ENCODE measurements around the gene CAPRIN1. TPM values are rescaled to one million over a fixed set of nuclear protein-coding genes. Genes with fewer than 3 reads are reported as not detected.

Gene CAPRIN1
- 99.0 TPM for total RNA-seq (2013)
- 10 to 100 TPM; 50.4 to 81.5 (median 59.2) TPM for polyA plus RNA-seq
- polyA minus RNA-seq = 73.2 and 132 TPM in 2 replicates
- 121 to 347 (median 180) reads per million in 11 experiments for total RNA-seq

GRCh38 chr11:34051349-34052035 is at the start of gene CAPRIN1:
TSS of gene CAPRIN1 (plus strand) at chr11:34051731. CDS start at chr11:34052421, 690 bp downstream.
- peaks cover 50% of the 10 kb centered on the region for H3K79me2 ChIP-seq (ENCODE audit: insufficient read depth, low read length)
- peaks cover 5 to 17% of the 10 kb centered on the region in 2 donors for H3K36me3 ChIP-seq (replicated peaks in 1 of 2; ENCODE audit: control insufficient read depth in 1 of 2, insufficient read depth in 2 of 2, low read length in 2 of 2)
- H3K36me3 Mint-ChIP-seq = peaks cover 3 to 9% of the 10 kb centered on the region in 2 donors
- H2AFZ ChIP-seq (ENCODE audit: insufficient read depth, low read depth, low read length, poor library complexity, severe bottlenecking) = peak within 1 kb of the TSS; percentile 88
- TF ChIP-seq, protein P1, sequence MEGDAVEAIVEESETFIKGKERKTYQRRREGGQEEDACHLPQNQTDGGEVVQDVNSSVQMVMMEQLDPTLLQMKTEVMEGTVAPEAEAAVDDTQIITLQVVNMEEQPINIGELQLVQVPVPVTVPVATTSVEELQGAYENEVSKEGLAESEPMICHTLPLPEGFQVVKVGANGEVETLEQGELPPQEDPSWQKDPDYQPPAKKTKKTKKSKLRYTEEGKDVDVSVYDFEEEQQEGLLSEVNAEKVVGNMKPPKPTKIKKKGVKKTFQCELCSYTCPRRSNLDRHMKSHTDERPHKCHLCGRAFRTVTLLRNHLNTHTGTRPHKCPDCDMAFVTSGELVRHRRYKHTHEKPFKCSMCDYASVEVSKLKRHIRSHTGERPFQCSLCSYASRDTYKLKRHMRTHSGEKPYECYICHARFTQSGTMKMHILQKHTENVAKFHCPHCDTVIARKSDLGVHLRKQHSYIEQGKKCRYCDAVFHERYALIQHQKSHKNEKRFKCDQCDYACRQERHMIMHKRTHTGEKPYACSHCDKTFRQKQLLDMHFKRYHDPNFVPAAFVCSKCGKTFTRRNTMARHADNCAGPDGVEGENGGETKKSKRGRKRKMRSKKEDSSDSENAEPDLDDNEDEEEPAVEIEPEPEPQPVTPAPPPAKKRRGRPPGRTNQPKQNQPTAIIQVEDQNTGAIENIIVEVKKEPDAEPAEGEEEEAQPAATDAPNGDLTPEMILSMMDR (IDR thresholded peaks at IDR 0.05) = no peak
- peaks cover 0 to 1% (median 0%) of the 10 kb centered on the region in 3 donors for H3K27me3 Mint-ChIP-seq (ENCODE audit: low read depth in 3 of 3)
- peak within 1 kb of the TSS; percentile 91 to 99 for H3K27ac ChIP-seq (ENCODE audit: low read depth in 1 of 2, low read length in 2 of 2)
- no peaks in the 10 kb centered on the region for H3K9me3 ChIP-seq (replicated peaks in 1 of 2; ENCODE audit: control insufficient read depth in 1 of 2, insufficient read depth in 1 of 2, low read length in 2 of 2)
- peak within 1 kb of the TSS; percentile 71 to 100 (median 79) for H3K4me3 ChIP-seq (replicated peaks in 1 of 3; ENCODE audit: low read depth in 2 of 3, low read length in 3 of 3)
- H3K27ac Mint-ChIP-seq = peak within 1 kb of the TSS; percentile 90 to 97 (median 95)
- no peaks in the 10 kb centered on the region for H3K27me3 ChIP-seq (ENCODE audit: control insufficient read depth in 2 of 2, insufficient read depth in 2 of 2, low read length in 2 of 2)
- WGBS (ENCODE audit: insufficient coverage) = under 1% methylated on average over 55 of the region's 64 CpGs
- H3K9ac ChIP-seq (ENCODE audit: insufficient read depth, low read length, poor library complexity, severe bottlenecking) = peak within 1 kb of the TSS; percentile 99
- H3K9me3 Mint-ChIP-seq = no peaks in the 10 kb centered on the region
- peak within 1 kb of the TSS; percentile 98 to 99 for H3K4me3 Mint-ChIP-seq
- intact Hi-C loops (cut with micrococcal nuclease) = loop anchor here (2.0 to 10.0 kb wide), 4 partner anchors 53 to 797 kb away; partner anchors contain the start of genes NAT10 (in 2 of the 2) and HIPK3 (in 1 of the 2)
- peaks cover 16 to 39% of the 10 kb centered on the region in 2 donors for H3K4me1 ChIP-seq (ENCODE audit: control insufficient read depth in 1 of 2, insufficient read depth in 2 of 2, low read length in 2 of 2)
- peak within 1 kb of the TSS; percentile 85 for H3K4me2 ChIP-seq (replicated peaks; ENCODE audit: extremely low read depth, low read length, poor library complexity, severe bottlenecking)
- DNase-seq = peak; percentile 70 to 77 (median 74)
- peaks cover 32% of the 10 kb centered on the region for H4K20me1 ChIP-seq (ENCODE audit: insufficient read depth, low read length)
- H3K4me1 Mint-ChIP-seq = peaks cover 35% of the 10 kb centered on the region

DNA sequence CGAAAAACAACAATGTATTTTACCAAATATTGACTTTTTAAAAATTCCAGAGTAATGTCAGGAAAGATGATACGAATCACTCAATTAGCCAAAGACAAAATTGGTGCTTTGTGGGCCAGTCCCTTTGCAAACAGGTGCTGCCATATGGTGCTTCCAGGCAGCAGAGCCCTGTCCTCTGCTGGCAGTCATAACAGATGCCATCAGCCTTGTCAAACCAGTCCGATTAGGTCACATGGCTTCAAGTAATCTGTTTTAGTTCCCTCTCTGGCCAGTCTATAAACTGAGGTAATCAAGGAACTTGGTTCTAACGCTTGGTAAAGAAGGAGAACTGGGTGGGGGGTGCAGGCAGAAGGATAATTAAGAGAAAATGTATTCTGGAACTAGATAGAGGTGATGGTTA is 49.1 kb upstream of the CAPRIN1 start:
- no peaks in the 10 kb centered on the region for H3K9me3 Mint-ChIP-seq
- H3K4me1 Mint-ChIP-seq = no peaks in the 10 kb centered on the region
- no peak overlapping the region for H2AFZ ChIP-seq (ENCODE audit: insufficient read depth, low read depth, low read length, poor library complexity, severe bottlenecking)
- no peaks in the 10 kb centered on the region for H3K4me1 ChIP-seq (ENCODE audit: control insufficient read depth in 1 of 2, insufficient read depth in 2 of 2, low read length in 2 of 2)
- no peaks in the 10 kb centered on the region for H4K20me1 ChIP-seq (ENCODE audit: insufficient read depth, low read length)
- no peak for DNase-seq
- intact Hi-C loops (cut with micrococcal nuclease) = no loop called here
- peaks cover 0 to 5% of the 10 kb centered on the region in 2 donors for H3K27me3 ChIP-seq (ENCODE audit: control insufficient read depth in 2 of 2, insufficient read depth in 2 of 2, low read length in 2 of 2)
- H3K27ac ChIP-seq (ENCODE audit: low read depth in 1 of 2, low read length in 2 of 2) = no peak overlapping the region
- H3K79me2 ChIP-seq (ENCODE audit: insufficient read depth, low read length) = no peaks in the 10 kb centered on the region
- H3K36me3 ChIP-seq (replicated peaks in 1 of 2; ENCODE audit: control insufficient read depth in 1 of 2, insufficient read depth in 2 of 2, low read length in 2 of 2) = no peaks in the 10 kb centered on the region
- no peak overlapping the region for H3K27ac Mint-ChIP-seq
- WGBS (ENCODE audit: insufficient coverage) = 80% methylated on average over 3 of the region's 4 CpGs
- H3K4me3 Mint-ChIP-seq = no peak overlapping the region
- no peaks in the 10 kb centered on the region for H3K9me3 ChIP-seq (replicated peaks in 1 of 2; ENCODE audit: control insufficient read depth in 1 of 2, insufficient read depth in 1 of 2, low read length in 2 of 2)
- peaks cover 6 to 20% (median 8%) of the 10 kb centered on the region in 3 donors for H3K27me3 Mint-ChIP-seq (ENCODE audit: low read depth in 3 of 3)
- TF ChIP-seq, protein P1 (IDR thresholded peaks at IDR 0.05) = no peak
- no peaks in the 10 kb centered on the region for H3K36me3 Mint-ChIP-seq
- H3K9ac ChIP-seq (ENCODE audit: insufficient read depth, low read length, poor library complexity, severe bottlenecking) = no peak overlapping the region
- no peak overlapping the region for H3K4me2 ChIP-seq (replicated peaks; ENCODE audit: extremely low read depth, low read length, poor library complexity, severe bottlenecking)
- H3K4me3 ChIP-seq (replicated peaks in 1 of 3; ENCODE audit: low read depth in 2 of 3, low read length in 3 of 3) = no peak overlapping the region
